ENCODE results near the gene PACSIN1.

PACSIN1 gene

DNA sequence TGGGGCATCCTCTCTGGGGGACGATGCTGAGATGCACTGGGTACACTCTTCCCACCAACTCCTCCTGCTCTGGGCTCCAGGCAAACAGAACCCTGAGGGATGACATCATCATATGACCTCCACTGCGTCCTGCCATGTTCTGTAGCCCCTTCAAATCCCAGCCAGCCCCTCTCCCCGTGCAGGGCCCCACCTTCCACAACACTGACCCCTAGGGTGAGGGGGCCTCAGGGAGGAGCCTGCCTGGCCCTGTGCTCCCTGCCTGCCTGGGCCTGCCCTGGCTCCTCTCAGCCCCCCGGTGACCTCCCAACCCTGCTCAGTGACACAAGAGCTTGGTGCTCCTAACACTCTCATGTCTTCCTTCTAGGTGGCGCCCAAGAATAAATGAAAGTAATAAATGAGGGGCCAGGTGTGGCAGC is 99.9 kb downstream of the PACSIN1 start:
- no peak for FAIRE-seq

DNA sequence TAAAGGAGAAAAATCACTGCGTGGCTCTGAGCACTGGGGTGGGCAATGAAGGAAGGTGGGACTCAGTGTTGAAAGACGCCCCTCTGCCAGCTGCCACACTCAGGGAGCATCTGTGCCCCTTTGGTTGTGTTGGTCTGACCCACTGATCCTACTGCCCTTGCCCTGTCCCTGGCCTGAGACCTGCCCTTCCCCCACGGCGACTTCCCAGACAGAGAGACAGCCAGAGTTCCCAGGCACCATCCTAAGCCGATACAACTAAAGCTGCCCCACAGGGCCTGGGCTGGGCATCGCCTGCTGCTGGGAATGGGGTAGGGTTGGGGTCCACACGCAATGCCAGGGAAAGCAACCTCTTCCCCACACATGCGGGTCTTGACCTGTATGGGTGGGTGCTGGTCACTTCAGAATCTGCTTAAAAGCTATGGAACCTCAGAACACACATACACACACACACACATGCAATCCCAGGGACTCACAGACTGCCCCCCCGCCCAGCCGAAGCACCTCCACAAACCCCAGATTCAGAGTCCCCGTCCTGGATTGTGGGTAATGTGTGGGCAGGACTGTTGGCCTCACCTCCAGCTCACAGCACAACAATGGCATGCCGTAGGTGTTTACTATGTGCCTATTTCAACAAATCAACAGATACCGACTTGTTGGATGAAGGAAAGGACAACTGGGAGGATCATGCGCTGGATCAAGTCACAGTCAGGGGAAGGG is 101.1 kb downstream of the PACSIN1 start:
- no peak for FAIRE-seq

DNA sequence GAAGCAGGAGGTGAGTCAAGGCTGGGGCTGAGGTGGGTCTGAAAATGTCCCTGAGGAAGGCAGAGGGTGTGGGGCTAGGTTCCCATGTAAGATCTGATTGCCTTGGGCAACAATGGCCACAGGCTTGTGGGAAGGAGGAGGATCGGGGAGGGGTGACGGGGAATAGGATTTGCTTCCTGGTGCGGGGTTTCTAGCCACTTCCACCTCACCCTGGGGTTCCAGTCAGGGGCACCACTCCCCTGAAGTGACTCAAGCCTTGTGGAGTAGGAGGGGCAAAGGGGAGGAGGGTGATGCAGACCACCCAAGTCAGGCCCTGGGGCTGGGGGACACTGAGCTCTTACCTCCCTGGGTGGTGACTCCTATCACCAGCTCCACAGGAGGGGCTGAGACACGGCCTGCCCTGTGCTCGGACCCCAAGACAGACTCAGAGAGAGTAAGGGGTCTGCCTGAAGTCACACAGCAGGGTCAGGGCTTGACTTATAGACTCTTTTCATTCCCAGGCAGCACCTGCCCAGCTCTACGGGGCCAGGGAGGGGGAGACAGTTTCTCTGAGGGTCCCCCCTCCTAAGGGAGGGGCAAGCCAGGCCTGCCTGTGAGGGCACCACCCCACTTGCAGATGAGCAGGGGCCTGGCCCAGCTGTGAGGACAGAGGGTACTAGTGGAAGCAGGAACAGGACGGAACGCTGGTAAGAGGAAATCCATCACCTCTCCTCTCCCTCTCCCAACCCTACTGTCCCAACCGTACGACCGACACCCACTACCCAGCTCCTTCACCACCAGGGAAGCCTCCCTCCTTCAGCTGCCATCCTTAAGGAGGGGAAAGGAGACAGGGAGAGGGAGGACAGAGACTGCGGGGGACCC is 102.7 kb downstream of the PACSIN1 start:
- FAIRE-seq: no peak

DNA sequence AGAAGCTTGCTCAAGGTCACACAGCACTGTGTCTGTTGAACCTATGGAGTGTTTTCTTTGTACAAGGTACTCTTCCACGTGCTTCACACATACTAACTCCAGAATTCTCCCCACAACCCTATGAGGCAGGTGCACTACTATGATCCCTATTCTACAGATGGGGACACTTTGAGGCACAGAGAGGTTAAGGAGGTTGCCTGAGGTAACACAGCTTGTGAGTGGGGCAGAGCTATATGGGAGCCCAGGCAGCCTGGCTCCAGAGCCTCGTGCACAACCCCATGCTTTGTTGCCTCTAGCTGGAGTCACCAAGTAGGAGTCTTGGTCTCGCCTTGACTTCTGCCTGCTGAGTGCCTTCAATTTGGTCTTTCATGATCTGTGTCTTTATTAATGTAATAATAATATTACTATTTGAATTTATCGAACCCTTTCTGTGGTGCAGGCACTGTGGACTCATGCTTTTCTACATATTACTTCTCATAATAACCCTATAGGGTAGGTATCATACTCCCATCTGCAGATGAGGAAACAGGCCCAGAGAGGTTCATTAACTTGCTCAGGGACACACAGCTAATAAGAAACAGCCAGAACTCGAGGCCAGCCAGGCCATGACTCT is 103.6 kb downstream of the PACSIN1 start:
- no peak for FAIRE-seq

DNA sequence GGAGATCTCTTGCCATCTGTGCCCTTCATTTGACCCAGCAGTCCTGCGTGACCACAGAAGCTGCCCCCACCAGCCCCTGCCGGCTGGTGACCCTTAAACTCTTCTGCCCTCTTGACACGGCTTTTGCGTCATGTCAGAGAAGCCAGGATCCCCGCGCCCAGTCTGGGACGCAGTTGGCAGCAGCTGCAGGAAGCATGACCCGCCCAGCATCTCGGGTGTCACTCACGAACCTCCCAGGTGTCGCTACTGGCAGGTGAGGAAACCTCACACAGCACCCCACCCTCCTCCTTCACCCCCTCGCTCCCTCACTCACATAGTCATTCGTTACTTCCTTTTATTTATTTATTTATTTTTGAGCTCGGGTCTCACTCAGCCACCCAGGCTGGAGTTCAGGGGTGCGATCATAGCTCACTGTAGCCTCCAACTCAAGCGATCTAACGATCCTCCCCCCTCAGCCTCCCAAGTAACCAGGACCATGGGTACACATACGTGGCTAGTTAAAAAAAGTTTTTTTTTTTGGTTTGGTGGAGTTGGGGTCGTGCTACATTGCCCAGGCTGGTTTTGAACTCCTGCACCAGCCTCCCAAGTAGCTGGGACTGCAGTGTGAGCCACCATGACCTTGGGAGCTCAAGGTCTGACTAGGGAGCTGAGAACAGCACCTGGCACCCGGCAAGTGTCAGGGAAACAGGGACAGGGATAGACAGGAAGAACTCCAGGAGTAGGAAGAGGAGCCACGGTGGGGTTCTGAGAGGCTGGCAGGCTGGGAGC is 104.4 kb downstream of the PACSIN1 start:
- no peak for FAIRE-seq

DNA sequence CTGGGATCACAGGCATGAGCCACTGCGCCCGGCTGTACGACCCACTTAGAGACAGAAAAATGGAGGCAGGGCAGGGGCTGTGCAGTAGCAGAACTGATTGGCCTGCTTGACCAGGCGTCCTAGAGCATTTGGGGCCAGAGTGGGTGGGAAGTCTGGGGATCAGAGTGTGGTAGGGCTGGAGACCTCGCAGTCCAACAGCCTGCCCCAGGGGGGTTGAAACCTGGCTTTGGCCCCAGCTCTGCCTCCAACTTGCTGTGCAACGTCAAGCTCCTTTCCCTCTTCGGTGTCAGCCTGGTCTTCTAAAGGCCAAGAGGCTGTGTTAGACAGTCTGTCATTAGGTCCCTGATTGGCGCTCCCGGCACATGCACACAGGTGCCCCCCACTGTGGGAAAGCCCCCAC is 105.5 kb downstream of the PACSIN1 start:
- no peak for FAIRE-seq

DNA sequence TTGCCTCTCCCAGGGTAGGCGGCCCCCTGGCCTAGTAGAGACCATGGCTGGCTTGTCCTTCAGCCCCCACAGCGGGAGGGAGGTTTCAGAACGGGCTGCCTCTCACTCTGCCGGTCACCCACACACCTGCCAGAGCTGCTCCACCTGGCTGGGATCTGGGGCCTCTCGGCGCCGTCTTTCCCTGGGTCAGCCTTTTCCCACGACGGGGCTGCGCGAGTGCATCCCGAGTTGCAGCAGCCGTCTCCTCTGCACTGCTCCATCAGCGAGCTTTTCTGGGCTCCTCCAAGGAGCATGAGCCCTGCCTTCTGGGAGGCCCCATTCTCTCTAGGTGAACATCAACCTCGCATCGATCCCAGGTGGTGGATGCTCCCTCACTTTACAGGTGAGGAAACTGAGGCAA is 106.1 kb downstream of the PACSIN1 start:
- FAIRE-seq: no peak

DNA sequence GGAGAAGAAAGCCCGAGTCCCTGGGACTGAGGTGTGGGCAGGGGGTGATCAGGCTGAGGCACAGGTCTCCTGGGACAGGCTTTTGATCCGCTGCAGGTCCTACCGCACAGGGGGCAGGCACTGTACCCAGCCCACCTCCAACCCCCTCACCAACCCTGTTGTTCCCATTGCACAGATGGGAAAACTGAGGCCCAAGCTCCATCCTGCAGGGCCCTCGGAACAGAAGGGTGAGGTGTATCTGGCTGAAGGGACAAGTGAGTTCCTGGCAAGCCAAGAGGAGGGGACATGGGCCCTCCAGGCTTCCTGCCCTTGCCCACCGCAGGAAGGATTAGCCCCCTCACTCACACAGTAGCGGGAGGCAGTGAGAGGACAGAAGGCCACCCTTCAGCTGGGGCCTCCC is 106.7 kb downstream of the PACSIN1 start:
- FAIRE-seq: no peak

DNA sequence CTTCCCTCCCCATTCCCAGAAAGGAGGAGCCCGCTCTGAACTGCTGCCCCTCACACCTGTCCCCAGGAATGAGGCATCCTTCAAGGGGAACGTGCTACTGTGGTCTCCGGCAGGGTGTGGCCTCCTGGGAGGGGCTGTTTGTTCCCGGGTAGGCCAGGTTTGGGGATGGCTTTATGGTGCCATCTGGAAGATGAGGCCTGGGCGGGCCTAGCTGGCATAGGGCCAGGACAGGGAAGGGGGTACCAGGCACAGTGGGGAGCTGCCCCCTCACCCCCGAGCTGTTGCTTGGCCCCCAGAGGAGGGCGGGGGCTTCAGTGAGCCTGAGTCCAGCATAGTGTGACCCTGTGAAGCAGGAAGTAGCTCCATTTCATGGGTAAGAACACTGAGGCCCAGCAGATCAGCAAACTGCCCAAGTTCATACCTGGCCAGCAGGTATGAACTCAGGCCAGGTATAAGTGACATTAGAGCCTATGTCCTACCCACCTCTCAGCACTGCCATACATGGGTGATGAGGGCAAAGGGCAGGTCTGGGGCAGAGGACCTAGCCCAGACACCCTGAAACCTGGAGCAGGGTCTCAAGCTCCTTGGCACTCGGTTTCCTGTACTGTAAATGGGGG is 107.8 kb downstream of the PACSIN1 start:
- FAIRE-seq: no peak

DNA sequence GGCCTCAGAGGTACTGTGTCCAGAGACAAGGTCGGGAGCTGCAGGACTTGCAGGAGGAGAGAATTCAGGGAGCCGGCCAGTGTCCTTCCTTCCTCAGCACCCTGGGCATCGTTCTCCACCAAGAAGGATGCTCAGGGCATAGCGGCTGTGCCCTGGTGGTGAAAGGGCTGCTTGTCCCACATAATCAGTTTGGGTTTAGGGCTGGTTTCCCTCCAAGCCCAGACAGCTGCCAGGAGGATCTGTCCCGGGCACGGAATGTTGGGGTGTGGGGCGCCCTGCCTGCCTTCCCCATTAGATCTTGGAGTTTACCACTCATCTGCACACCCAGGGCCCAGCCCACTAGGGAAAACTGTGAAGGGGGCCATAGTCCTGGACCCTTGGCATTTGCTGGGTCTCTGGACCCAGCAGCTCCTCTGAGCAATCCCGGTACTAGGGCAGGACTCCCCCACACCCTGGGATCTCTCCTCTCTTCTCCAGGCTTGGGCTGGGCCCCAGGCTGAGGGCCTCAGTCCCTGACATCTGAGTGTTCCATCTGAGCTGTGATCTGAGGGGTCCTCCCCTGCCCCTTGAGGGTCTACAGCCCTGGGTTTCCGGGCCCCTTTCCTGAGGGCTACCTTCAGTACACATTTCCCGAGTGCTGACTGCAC is 108.9 kb downstream of the PACSIN1 start:
- FAIRE-seq: no peak

DNA sequence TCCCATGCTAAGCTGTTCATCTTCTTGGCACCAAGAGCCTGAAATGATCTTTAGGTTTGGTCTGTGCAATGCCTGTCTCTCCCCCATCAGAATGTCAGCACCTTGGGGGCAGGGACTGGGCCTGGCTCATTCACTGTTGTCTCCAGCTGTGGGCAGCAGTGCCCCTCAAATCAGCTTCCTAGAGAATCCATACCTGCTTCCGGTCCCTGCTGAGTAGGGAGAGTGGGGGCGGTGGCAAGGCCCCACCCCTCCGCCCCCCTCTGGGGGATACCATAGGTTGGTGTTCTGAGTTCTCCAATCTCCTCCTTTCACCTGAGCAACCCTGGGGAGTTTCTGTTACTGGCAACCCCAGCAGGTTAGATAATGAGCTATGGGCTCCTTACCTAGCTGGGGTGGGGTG is 109.5 kb downstream of the PACSIN1 start:
- no peak for FAIRE-seq

DNA sequence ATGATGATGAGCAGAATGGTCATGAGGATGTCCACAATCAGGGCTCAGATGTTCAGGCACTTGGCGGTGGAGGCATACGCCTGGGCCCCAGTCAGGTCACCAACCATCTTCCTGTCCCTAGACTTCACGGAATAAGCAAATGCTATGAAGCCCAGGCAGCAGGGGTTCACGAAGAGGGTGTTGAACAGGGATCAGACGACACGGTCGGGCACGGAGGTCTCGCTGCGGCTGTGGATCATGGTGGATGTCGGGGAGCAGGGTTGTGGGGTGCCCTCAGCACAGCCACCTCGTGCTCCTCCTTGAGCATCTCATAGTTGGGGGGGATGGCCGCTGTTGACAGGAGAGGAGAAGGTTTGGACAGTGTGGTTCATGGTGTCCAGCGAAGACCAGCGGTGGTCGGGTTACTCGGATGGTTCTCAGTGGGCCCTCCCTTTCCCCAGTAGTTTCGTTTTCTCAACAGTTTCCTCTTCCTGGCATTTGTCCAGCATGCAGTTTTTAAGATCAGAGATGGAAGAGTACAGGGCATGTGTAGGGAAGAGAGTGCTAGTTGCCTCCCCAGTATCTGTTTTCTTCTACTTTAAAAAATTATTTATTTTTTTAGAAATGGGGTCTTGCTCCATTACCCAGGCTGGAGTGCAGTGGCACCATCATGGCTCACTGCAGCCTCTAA is 110.5 kb downstream of the PACSIN1 start:
- FAIRE-seq: no peak

DNA sequence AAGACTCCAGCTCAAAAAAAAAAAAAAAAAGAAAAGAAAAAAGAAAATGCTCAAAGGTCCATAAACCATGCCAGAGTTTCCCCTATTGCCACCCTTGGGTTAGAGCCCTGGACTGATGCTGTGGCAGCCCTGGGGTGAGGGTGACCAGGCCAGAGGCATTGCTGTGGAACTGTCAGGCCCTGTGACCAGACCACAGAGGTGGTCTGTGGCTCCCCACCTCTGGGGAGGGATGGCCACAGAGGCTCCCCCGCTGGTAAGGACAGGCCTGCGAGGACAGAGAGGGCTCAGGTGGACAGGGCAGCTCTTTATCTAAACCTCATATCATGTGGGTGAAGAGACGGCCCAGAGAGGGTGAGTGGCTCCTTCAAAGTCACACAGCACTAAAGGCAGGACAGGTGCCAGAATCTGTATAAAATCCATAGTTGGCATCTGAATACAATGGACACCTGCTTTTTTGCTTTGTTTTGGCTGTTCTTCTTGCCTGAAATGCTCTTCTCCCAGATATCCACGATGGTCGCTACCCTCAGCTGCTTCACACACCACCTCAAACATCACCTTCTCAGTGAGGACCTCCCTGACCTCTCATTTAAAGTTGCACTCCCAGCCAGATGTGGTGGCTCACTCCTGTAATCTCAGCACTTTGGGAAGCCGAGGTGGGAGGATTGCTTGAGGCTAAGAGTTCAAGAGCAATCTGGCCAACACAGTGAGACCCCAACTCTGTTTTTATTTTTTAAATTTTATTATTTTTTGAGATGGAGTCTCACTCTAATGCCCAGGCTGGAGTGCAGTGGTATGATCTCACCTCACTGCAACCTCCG is 112.8 kb downstream of the PACSIN1 start:
- FAIRE-seq: no peak

DNA sequence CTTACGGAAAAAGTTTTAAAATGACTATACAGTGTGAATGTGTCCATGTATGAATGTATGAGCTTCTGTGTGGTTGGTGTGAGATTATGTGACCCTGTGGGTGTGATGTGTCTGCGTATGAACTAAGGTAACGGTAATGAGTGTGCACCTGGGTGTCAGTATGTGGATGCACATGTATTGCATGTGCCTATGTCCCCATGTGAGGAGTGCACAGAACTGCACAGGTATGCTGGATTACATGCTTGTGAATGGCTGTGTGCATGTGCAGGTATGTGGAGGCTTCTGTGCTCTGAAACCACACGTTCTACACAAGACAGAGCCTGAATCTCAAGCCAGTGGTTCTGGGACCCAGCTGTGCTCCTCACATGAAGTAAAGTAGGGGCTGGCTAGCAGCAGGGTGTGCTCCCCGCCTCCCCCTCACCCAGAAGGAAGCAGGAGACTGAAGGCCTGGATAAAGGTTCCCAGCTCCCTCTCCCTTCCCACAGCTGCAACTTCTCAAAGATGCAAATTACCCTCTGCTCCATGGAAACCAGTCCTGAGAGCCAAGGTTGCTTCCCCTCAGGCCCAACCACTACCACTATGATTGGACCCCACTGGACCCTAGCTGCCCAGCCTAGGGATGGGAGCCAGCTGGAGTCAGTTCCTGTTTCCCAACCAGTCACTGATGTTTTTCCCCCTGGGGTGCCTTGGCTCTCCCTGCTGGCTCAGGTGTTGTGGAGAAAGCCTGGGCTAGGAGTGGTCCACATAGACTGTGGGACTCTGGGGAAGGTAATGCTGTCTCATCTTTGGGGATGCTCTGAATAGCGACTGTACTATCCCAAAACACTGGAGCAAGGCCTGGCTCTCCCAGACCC is 115.1 kb downstream of the PACSIN1 start:
- no peak for FAIRE-seq

DNA sequence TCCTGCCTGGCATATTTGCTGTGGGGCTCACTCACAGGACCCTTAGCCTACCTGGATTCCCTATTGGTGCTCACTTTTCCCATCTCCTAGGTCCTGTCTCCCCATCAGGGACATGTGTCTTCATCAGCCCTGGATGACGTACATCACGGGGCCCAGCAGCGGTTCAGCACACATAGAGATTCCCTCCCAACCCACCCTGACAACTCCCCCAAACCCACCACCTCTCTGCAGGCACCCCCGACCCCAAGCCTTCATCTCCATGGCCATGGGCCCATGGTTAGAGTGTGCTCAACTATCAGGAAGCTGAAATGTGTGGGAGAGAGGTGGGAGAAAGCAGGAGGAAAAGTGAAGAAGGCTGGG is 115.7 kb downstream of the PACSIN1 start:
- no peak for FAIRE-seq

DNA sequence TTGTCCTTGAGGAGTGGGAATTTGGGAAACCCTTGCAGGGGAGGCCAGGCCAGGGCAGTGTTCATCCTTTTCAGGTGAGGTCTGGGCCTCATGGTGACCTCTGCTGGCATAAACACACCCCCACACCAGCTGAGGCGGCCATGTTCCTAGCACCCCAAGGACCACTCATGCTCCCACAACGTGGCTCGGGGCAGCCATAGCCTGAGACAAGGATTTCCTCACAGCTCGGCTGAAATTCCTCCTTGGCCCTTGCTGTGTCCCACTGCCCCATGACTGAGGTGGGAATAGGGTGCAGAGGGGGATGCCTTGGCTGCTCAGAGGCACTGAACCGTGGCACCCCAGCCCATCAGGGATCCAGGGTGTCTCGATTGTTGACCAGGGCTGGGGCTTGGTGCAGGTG is 117.6 kb downstream of the PACSIN1 start:
- FAIRE-seq: no peak

DNA sequence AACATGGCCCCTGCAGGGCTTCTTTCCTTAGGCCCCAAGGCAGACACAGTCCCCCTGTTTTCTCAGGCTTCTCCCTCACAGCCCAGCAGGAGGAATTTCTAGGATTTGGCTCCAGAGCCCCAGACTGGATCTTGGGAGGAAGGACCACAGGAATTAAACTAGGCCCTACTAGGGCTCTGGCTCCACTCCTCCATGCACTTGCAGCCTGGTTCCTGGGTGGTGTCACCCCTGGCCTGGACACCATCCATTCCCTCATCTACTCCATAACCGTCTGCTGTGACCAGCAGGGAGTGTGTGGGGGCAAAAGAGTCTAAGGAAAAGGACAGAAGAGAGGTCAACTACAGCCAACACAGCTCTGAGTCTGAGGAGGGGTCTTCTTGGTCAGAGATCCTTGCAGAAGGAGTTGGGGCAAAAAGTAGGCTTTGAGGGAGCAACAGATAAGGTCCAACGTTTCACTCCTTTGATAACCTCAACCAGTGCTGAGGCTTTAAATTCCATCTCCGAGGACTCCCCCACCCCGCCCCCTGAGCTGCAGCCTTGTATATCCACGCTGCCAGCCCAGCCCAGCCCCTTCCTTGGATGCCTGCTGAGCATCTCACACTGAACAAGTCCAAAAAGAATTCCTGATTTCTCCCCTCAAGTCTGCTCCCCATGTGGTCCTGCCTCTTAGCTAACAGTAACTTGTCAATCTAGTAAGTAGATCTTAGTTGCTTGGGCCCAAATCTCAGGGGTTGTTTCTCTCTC is 118.2 kb downstream of the PACSIN1 start:
- FAIRE-seq: no peak

DNA sequence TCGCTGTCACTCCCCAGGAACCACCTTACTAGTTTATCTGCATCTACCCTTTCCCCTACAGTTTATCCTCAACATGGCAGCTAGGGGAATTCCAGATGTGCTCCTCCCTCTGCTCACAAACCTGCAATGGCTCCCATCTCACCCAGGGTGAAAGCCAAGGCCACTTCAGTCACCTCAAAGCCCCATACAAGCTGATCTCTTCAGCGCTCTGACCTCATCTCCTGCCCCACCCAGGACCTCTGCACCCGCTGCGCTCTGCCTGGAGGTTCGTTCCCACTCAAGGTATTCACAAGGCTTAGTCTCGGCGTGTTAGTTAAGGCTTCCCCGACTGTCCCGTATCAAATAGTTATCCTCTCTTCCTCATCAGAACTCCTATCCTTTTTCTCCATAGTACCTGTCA is 118.8 kb downstream of the PACSIN1 start:
- no peak for FAIRE-seq
